ENCODE data around the gene PFKFB1. TPM values are rescaled to one million over a fixed set of nuclear protein-coding genes. Genes with fewer than 3 reads are reported as not detected.

The PFKFB1 gene
- total and polyA plus RNA-seq, 2 donors (not counting 1 experiment from before 2014, with no cell fraction given): under 0.01 TPM; not detected in 1

GRCh38 chrX:54995621-54996020 is 1.6 kb upstream of the PFKFB1 start:
- peaks cover 3% of the 10 kb centered on the region for H3K79me2 ChIP-seq (ENCODE audit: control insufficient read depth, insufficient read depth, low read length)
- no peak for TF ChIP-seq EZH2 (IDR thresholded peaks at IDR 0.05; ENCODE audit: low read length, missing control alignments)
- TF ChIP-seq CTCF (conservative IDR thresholded peaks at IDR 0.05 in 1 of 2, IDR thresholded peaks at IDR 0.05 in 1 of 2; ENCODE audit: low read depth in 1 of 2, low read length in 2 of 2): no peak
- H2AFZ ChIP-seq (ENCODE audit: low read length): no peak overlapping the region
- H4K20me1 ChIP-seq (ENCODE audit: control insufficient read depth, extremely low read depth, insufficient read depth, low read length): no peaks in the 10 kb centered on the region
- H3K4me3 ChIP-seq (replicated peaks in 1 of 4; ENCODE audit: control extremely low read depth in 1 of 4, insufficient read depth in 1 of 4, low read depth in 3 of 4, low read length in 4 of 4): no peak overlapping the region
- no peak overlapping the region for H3K27ac ChIP-seq (ENCODE audit: insufficient read depth, low read length)
- H3K27me3 ChIP-seq (ENCODE audit: control insufficient read depth, insufficient read depth, low read length): no peaks in the 10 kb centered on the region
- no peak overlapping the region for H3K9ac ChIP-seq (ENCODE audit: insufficient read depth, low read length)
- no peaks in the 10 kb centered on the region for H3K9me3 ChIP-seq (ENCODE audit: control insufficient read depth, insufficient read depth, low read depth, low read length)
- no peak for DNase-seq (ENCODE audit: low read depth in 2 of 2)
- no peak overlapping the region for H3K4me2 ChIP-seq (ENCODE audit: extremely low read depth, insufficient read depth, low read length)
- H3K4me1 ChIP-seq (ENCODE audit: control insufficient read depth, extremely low read depth, insufficient read depth, low read length): no peaks in the 10 kb centered on the region
- no peaks in the 10 kb centered on the region for H3K36me3 ChIP-seq (ENCODE audit: control insufficient read depth, insufficient read depth, low read length)

- Histone ChIP-seq H3K79me2 (ENCODE audit: control insufficient read depth, insufficient read depth, low read length) (no peaks in the 10 kb centered on the region), H3K36me3 (ENCODE audit: control insufficient read depth, insufficient read depth, low read length) (no peaks in the 10 kb centered on the region), H3K4me3 (replicated peaks in 1 of 4; ENCODE audit: control extremely low read depth in 1 of 4, insufficient read depth in 1 of 4, low read depth in 3 of 4, low read length in 4 of 4) (no peak overlapping the region), H2AFZ (ENCODE audit: low read length) (no peak overlapping the region), H3K27me3 (ENCODE audit: control insufficient read depth, insufficient read depth, low read length) (no peaks in the 10 kb centered on the region), H4K20me1 (ENCODE audit: control insufficient read depth, extremely low read depth, insufficient read depth, low read length) (no peaks in the 10 kb centered on the region), H3K4me2 (ENCODE audit: extremely low read depth, insufficient read depth, low read length) (no peak overlapping the region), H3K9me3 (ENCODE audit: control insufficient read depth, insufficient read depth, low read depth, low read length) (no peaks in the 10 kb centered on the region), H3K27ac (ENCODE audit: insufficient read depth, low read length) (no peak overlapping the region), H3K9ac (ENCODE audit: insufficient read depth, low read length) (no peak overlapping the region), H3K4me1 (ENCODE audit: control insufficient read depth, extremely low read depth, insufficient read depth, low read length) (no peaks in the 10 kb centered on the region)
- DNase-seq (ENCODE audit: low read depth in 2 of 2): no peak
- no peak for TF ChIP-seq EZH2 (IDR thresholded peaks at IDR 0.05; ENCODE audit: low read length, missing control alignments)
- TF ChIP-seq CTCF (conservative IDR thresholded peaks at IDR 0.05 in 1 of 2, IDR thresholded peaks at IDR 0.05 in 1 of 2; ENCODE audit: low read depth in 1 of 2, low read length in 2 of 2): no peak
Measured at GRCh38 chrX:54994668-54995351, 822 bp upstream of the PFKFB1 start.

- H3K4me3 ChIP-seq (replicated peaks in 1 of 4; ENCODE audit: control extremely low read depth in 1 of 4, insufficient read depth in 1 of 4, low read depth in 3 of 4, low read length in 4 of 4): no peak overlapping the region
- H3K79me2 ChIP-seq (ENCODE audit: control insufficient read depth, insufficient read depth, low read length): no peaks in the 10 kb centered on the region
- H2AFZ ChIP-seq (ENCODE audit: low read length): no peak overlapping the region
- no peak overlapping the region for H3K4me2 ChIP-seq (ENCODE audit: extremely low read depth, insufficient read depth, low read length)
- H4K20me1 ChIP-seq (ENCODE audit: control insufficient read depth, extremely low read depth, insufficient read depth, low read length): no peaks in the 10 kb centered on the region
- no peak for DNase-seq (ENCODE audit: low read depth in 2 of 2)
- H3K27ac ChIP-seq (ENCODE audit: insufficient read depth, low read length): no peak overlapping the region
- H3K27me3 ChIP-seq (ENCODE audit: control insufficient read depth, insufficient read depth, low read length): no peaks in the 10 kb centered on the region
- no peaks in the 10 kb centered on the region for H3K36me3 ChIP-seq (ENCODE audit: control insufficient read depth, insufficient read depth, low read length)
- no peak overlapping the region for H3K9ac ChIP-seq (ENCODE audit: insufficient read depth, low read length)
- no peaks in the 10 kb centered on the region for H3K4me1 ChIP-seq (ENCODE audit: control insufficient read depth, extremely low read depth, insufficient read depth, low read length)
- no peak for TF ChIP-seq CTCF (conservative IDR thresholded peaks at IDR 0.05 in 1 of 2, IDR thresholded peaks at IDR 0.05 in 1 of 2; ENCODE audit: low read depth in 1 of 2, low read length in 2 of 2)
- H3K9me3 ChIP-seq (ENCODE audit: control insufficient read depth, insufficient read depth, low read depth, low read length): no peaks in the 10 kb centered on the region
Measured at GRCh38 chrX:54992911-54993622, 921 bp downstream of the PFKFB1 start.
